NCI-H345 treated with DMSO at 0.1 percent for 48 hours (cell line): Measurements from ENCODE around the gene LCE1E.

Experiments
- DNase-seq: peaks from one replicate; lab custom pipeline; 2025; ENCODE audit not compliant: unreplicated experiment; lab: John Stamatoyannopoulos, UW

The LCE1E gene, protein sequence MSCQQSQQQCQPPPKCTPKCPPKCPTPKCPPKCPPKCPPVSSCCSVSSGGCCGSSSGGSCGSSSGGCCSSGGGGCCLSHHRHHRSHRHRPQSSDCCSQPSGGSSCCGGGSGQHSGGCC

DNA sequence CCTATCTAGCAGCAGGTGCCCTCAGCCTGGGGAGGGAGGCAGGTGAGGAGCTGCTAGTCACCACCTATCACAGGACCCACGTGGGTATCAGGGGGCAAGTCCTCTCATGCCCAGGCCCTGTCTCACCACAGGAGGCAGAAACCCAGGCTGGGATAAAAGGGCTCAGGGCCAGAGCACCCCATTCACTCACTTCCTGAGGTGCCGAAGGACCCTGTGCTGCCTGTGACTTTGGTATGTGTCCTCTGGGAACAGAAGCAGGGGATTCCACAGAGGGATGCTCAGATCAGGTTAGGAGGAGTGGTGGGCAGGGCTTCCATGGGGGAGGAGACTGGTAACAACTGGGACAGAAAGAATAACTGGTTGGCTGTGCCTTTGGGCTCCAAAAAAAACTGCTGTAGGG lies at the start of gene LCE1E:
Gene LCE1E, plus strand, starts transcription at position 181 of the 400 bp plus-strand sequence. CDS start 1,043 bp downstream, outside the sequence.
- no peak for DNase-seq

DNA sequence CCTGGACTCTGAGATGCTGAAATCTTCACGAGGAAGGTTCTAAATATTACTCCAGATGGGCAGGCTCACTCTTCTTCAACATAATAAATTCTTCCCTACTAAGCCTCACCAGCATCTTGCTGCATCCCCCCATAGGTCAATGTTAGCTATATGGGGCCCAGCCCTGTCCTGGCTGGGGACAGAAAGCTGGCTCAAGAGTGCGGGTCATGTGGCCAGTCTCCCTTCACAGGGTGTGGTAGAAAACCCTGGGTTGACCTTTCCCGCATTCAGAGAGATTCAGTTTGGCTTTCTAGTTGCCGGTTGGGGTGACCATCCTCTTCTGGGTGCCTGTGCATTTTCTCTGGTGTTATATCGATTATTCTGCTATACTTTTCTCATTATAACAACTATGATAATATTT lies 48.1 kb upstream of the LCE1E start:
- no peak for DNase-seq

DNA sequence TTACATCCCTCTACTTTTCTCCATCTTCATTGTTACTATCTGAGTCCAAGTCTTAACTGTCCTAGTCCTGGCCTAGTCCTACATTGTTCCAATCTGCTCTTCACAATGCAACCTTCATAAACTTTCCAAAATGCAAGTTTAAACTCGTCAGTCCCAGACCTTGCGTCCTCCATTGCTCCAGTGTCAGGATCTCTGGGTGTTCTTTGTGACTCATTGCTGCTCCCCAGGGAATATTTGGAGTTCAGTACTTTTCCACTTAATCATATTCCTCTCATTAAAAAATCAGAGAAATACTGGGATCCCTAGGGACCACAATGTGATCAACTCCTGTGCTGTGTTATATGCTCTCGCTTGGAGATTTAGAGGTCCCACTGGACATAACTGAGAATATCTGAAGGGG lies 46.2 kb upstream of the LCE1E start:
- no peak for DNase-seq

DNA sequence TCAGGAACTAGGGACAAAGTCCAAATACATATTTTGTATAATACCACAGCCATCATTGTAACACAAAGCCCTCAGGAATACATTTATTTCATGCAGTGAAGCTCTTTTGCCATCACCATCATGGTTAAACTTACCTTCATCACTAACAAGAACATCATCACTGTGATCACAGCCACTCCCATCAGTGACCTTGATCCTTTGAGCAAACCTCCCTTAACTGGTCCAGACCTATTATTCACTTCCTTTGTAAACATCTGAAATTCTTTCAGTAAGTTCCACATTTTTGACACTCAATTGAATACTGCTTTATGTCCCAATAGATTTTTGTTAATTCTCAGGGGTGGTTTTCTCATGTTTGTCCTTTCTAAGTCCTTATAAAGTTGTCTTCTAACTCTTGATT lies 44.4 kb upstream of the LCE1E start:
- no peak for DNase-seq

DNA sequence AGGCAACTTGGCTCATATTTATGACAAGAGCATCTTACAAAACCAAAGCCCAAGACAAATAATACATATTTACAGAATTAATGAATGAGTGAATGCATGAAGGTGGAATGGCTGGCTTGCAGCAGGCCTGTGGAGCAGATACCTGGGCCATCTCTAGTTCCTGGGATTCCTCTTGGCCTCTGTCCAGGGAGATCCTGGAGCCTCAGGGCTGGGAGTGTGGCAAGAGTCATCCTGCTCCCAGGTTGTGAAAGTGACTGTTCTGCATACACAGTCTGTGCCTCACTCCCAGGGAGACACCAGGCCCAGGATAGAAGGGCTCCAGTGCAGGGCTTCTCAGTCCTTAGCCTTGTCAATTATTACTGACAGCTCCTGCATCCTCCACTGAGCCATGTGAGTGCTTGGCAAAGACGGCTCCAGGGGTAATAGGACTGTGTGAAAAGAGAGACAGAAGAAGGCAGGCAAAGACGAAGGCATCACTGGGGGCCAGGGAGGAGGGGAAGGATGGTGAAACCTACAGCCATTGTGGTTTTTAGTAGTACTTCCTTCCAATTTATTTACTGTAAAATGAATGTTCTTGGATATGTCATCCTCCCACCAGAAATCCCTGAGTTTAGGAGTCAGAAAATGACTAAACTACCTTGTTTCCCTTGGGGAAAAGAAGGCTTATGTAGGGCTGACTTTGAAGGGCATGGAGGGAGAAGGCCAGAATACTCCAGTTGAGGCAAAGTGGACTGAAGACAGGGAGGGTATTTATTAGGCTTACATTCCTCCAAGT lies 42.5 kb upstream of the LCE1E start:
- no peak for DNase-seq

DNA sequence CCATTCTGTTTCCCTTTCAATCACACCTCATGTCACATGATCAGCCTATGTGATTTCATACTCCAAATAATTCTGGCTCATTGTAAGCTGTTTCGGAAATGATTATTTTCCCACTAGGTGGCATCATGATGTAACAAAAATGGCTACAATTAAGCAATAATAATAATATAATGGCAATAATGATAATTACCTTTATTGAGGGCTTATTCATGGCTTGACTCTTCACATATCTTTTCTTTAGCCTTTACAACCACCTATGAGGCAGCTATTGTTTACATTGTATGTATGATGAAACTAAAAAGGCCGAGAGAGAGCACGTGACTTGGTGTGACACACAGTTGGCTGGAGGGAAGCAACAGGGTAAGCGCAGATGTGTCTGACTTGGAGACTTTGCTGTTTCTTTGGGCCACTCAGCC lies 40.8 kb upstream of the LCE1E start:
- no peak for DNase-seq

DNA sequence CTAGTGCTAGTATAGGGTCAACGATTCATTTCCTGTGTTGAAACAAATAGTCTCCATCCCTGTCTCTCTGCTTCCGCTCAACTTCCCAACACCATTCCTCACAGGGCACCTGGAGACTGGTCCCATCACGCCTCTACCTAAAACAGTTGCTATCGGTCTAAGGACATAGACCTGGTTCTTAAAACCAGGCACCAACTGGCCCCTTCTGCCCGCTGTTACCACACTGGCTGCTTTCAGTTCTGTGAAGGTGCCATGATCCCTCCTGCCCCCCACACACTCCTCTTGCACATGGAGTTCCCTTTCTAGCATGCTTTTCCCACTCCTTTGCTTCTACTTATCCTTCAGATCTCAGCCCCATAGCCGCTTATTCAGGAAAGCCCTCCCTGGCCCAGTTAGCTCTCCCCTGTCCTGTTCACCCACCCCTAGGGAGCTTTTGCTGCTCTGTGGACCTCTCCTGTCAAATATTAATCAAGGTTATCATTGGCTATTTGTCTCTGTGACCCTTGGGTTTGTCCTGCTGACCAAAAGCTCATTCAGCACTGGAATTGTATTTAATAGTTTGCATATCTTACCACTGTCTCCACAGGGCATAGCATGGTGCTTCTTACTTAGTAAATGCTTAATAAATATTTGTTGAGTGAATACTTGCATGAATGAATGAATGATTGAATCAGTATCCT lies 40.2 kb upstream of the LCE1E start:
- no peak for DNase-seq

DNA sequence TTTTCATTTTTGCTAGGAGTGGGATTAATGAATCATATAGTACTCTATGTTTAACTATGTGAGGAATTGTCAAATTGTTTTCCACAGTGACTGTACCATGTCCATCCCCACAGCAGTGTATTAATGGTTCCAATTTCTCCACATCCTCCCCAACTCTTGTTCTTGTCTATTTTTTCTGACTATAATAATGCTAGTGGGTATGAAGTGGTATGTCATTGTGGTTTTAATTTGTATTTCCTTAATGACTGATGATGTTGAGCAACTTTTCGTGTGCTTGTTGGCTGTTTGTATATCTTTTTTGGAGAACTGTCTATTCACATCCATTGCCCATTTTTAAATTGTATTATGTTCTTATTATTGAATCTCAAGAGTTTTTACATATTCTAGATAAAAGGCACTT lies 38.2 kb upstream of the LCE1E start:
- DNase-seq = no peak

DNA sequence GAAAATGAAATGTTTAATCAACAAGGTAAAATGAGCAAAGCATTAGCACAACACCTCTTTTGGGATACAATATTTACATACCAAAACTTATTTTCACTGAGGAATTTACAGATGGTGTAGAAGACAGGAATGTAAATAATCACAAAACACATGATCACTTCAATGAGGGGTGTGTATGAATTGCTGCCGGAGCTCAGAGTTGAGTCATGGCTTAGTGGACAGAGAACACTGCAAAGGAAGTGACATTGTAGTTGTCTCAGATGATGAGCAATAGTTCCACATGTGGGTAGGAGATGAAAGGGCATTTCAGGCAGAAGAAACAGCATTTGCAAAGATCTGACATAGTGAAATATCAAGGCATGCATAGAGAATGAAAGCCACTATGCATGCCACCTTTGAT lies 33.8 kb upstream of the LCE1E start:
- DNase-seq = no peak

DNA sequence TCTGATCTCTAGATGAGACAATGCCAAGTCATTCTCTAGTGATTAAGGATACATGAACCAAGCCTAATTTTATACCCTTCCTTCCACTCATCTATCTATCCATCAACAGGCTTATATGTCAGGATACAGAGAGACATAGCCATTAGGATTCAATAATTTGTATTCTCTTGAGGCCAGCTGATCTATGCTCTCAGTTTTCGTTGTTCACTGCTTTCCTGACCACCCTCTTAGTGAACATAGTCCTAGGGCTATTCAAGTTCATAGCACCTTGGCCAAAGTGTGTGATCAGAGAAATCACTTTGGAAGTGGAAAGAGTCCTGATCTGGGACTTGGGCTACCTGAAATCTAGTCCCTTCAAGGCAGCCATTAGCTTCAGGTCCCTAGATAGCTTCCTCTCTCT lies 32.5 kb upstream of the LCE1E start:
- no peak for DNase-seq

DNA sequence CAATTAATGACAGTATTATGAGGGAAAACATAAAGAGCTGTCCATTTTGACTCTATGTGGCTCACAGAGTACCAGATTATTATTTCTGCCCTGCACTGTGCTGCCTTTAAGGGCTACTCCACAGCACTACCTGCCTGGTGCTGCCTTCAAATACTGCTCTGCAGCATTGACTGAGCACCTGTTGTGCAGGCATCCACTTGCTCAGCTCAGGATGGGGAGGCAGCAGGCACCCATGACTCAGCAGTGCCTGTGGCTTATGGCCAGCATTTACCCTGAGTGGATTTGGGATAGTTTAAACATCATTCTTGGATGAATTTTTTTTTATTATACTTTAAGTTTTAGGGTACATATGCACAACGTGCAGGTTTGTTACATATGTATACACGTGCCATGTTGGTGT lies 29.2 kb upstream of the LCE1E start:
- no peak for DNase-seq

DNA sequence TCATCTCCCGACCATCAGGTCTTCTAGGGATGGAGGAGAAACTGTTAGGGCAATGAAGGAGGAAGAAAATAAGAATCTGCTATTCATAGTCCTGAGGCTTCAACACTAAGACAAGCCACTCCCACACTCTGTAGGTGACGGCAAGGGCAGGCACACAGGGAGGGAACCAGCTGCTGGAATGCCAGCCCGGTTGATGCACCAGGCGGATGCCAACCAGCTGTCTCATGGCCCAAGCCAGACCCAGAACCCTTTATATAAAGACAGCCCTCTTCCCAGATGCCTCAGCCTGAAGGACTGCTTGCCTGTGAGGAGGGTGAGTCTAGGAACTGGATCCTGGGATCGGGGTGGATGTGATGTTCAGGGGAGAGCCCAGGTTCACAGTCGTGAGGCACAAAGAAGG lies 28.3 kb upstream of the LCE1E start, which contains the start of gene KPRP:
Gene KPRP, plus strand, starts transcription at position 279 of the 400 bp plus-strand sequence. CDS start 1,564 bp downstream, outside the sequence.
- DNase-seq = no peak

DNA sequence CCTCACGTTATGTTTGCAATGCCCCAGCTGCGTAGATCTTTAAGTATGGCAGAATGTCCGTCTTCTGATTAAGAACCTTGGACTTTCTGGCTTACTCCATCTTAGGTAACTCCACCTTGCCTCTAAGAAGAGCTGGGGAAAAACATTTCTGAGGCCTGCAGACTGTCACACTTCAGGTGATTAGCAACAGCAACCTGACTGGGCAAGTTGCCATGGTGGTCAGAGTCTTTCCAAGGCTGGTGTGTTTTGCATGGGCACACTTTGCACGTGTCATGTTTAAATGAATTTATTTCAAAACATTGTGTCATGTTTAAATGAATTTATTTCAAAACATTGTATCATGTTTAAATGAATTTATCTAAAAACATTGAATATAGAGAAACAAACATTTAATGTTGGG lies 27.4 kb upstream of the LCE1E start:
- no peak for DNase-seq

DNA sequence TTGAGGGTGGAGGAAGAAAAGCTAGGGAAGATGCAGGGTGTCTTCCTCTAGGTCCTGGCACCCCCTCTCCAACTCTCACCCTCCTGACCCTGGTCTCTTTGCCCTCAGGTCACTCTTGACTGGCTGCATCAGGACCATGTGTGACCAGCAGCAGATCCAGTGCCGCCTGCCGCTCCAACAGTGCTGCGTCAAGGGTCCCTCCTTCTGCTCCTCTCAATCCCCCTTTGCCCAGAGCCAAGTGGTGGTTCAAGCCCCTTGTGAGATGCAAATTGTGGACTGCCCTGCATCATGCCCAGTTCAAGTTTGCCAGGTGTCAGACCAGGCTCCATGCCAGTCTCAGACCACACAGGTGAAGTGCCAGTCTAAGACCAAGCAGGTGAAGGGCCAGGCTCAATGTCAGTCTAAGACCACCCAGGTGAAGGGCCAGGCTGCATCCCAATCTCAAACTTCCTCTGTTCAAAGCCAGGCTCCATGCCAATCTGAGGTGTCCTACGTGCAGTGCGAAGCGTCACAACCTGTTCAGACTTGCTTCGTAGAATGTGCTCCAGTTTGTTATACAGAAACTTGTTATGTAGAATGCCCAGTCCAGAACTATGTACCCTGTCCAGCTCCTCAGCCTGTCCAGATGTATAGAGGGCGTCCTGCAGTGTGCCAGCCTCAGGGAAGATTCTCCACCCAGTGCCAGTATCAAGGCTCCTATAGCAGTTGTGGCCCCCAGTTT lies 26.4 kb upstream of the LCE1E start:
- no peak for DNase-seq

DNA sequence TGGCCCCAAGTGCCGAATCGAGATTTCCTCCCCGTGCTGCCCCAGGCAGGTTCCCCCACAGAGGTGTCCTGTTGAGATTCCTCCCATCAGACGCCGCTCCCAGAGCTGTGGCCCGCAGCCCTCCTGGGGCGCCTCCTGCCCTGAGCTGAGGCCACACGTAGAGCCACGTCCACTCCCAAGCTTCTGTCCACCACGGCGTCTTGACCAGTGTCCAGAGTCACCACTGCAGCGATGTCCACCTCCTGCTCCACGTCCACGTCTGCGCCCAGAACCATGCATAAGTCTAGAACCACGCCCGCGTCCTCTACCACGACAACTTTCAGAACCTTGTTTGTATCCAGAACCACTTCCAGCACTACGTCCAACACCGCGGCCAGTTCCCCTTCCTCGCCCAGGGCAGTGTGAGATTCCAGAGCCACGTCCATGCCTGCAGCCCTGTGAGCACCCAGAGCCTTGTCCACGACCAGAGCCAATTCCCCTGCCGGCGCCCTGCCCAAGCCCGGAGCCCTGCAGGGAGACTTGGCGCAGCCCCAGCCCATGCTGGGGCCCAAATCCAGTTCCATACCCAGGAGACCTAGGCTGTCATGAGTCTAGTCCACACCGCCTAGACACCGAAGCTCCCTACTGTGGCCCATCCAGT lies 25.4 kb upstream of the LCE1E start:
- DNase-seq = no peak

DNA sequence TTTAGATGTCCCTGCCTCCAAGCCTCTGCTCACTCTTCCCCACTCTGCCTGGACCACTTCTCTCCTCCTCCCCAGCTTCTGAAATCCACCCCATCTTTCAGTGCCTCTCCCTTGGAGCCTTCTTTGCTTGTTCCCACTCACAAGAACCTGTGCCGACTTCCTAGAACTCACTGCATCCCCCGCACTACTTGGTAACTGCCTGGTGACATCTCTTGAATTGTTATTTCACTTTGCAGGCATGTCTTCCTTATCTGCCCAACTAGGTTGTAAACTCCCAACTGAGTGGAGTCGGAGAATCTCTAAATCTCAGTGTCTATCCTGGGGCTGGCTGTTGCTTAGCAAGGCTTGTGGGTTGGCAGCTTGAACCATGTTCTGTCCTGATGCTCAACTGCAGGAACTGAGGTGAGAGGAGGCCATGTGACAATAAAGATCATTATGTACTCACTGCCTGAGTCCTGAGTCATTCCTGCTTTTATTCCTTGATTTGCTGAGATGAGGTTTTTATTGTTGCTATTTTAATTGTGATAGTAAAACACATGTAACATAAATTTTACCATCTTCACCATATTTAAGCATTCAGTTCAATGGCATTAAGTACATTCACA lies 24.3 kb upstream of the LCE1E start:
- DNase-seq = no peak

DNA sequence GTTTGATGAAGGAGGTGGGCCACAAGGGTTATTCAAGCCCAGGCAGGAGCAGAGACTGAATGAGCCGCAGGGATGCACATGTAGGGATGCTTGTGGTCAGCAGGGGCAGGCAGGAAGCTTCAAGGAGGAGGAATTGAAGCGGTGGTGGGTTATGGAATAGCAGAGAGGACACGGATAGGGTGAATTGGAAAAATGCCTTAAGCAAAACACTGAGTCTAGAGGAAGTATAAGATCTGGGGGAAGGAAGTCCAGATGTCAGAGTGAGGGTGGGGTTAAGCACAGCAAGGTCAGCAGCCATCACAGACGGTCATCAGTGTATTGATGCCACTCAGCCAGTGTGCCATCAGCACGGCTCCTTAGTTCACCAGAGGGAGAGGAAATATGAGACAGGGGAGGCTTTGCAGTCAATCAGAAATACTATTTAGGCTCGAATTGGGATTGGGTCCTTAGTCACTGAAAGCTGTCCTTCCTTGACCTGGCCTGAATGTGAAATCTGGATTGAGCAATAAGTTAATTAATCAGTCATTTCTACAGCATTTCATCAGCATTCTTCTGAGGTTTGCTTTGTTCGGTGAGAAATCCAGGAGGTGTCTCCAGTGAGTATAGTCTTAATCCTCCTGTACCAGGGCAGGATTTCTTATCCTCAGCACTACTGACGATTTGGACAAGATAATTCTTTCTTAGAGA lies 17.1 kb upstream of the LCE1E start:
- DNase-seq = no peak

DNA sequence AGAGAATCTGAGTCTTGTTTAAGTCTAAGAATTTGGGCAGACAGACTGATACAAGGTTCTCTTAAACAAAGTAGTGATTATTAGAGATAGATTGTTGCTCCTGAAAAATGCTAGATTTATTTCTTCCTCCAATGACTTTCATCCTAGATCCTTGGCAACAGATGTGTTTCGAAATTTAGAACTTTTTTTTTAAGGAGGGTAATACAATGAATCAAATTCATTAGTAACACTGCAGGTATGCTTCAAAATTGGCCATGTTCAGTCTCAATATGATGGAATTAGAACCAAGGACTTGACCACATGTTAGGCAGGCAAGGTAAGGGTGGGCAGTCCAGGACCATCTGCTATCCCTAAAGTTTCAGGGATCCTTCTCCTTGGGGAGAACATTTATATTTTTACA lies 15.6 kb upstream of the LCE1E start:
- no peak for DNase-seq

DNA sequence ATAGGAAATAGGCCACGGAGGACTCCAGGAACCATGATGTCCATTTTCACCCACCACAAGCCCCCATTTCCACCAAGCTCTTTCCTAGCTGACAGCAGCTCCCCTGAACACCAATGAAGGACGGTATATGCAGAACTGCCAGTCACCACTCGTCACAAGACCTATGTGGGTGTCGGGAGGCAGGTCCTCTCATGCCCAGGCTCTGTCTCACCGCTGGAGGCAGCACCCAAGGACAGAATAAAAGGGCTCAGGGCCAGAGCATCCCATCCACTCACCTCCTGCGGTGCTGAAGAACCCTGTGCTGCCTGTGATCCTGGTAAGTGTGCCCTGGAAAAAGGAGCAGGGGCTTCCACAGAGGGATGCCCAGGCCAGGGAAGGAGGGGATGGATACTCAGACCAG lies 11.2 kb upstream of the LCE1E start, which contains the start of gene LCE1F:
Gene LCE1F, plus strand, starts transcription at position 266 of the 400 bp plus-strand sequence. CDS start 1,232 bp downstream, outside the sequence.
- no peak for DNase-seq

DNA sequence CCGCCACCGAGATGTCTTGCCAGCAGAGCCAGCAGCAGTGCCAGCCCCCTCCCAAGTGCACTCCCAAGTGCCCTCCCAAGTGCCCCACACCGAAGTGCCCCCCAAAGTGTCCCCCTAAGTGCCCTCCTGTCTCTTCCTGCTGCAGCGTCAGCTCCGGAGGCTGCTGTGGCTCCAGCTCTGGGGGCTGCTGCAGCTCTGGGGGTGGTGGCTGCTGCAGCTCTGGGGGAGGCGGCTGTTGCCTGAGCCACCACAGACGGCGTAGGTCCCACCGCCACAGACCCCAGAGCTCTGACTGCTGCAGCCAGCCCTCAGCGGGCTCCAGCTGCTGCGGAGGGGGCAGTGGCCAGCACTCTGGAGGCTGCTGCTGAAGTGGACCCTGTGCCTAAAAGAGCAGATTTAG lies 9.7 kb upstream of the LCE1E start:
- DNase-seq = no peak
